Stimulated activated CD4-positive, alpha-beta T cell treated with anti-CD3 and anti-CD28 coated beads, TNF-alpha, amount 100 ng/mL, for 48 hours (primary cell): ENCODE measurements around the gene FCMR.
"Not testable (repeated sequence)": the region's sequence is repeated elsewhere in the genome, so short reads cannot be mapped to it uniquely, and the experiment has no call there.

Source experiments
- DNase-seq, 3 donors: peaks; one replicate each; pipeline ENCODE4 v3.0.0-alpha.2; 2020; ENCODE audit warnings: low read depth in 3 of 3

FCMR gene

GRCh38 chr1:206949641-206950040, 27.9 kb upstream of the FCMR start:
- DNase-seq: no peak

DNA sequence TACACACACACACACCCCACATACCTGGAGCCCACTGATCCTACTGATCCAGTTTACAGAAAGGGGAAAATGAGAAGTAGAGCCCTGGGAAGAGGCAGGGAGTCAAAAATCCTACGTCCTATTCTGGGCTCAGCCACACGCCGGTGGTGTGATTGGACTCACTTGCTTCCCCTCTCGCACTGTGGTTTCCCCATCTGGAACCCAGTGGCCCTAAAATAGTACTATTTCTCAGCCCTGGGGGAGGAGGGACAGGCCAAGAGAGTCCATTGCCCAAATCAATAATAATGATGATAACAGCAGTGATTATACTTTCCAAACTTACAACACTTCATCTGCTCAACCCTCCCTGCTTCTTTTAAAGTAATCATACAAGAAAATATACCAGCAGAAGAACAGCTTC, 27.5 kb upstream of the FCMR start:
- no peak for DNase-seq

GRCh38 chr1:206947255-206947654, 25.5 kb upstream of the FCMR start:
- no peak for DNase-seq

- DNase-seq: no peak
These were observed 24.5 kb upstream of the FCMR start, which contains the start of gene PIGR for GRCh38 chr1:206946261-206946660. PIGR (minus strand) TSS chr1:206946466; CDS start chr1:206940531, 5,935 bp downstream.

- no peak for DNase-seq
These were observed 24.0 kb upstream of the FCMR start for GRCh38 chr1:206945779-206946178.

DNA sequence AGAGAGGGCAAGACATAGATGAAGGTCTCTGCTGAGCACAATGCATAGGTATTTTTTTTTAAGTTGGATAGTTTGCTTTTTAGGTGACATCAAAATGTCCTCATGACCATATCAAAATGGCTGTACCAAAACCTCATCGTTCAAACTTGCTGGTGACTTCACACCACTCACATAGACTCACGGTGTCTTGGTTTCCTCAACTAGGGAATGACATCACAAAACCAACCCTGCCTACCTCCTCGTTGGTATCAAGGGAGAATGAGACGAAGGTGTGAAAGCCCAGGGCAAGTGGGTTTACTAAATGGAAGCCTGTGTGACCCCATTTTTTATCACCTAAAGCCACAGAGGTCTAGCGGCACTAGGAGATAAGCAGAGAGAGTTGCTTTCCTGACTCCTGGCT, 23.0 kb upstream of the FCMR start:
- DNase-seq: no peak

- no peak for DNase-seq
These were observed 20.2 kb upstream of the FCMR start for GRCh38 chr1:206941766-206942418.

- DNase-seq: no peak
These were observed 18.8 kb upstream of the FCMR start for GRCh38 chr1:206940588-206940936.

DNA sequence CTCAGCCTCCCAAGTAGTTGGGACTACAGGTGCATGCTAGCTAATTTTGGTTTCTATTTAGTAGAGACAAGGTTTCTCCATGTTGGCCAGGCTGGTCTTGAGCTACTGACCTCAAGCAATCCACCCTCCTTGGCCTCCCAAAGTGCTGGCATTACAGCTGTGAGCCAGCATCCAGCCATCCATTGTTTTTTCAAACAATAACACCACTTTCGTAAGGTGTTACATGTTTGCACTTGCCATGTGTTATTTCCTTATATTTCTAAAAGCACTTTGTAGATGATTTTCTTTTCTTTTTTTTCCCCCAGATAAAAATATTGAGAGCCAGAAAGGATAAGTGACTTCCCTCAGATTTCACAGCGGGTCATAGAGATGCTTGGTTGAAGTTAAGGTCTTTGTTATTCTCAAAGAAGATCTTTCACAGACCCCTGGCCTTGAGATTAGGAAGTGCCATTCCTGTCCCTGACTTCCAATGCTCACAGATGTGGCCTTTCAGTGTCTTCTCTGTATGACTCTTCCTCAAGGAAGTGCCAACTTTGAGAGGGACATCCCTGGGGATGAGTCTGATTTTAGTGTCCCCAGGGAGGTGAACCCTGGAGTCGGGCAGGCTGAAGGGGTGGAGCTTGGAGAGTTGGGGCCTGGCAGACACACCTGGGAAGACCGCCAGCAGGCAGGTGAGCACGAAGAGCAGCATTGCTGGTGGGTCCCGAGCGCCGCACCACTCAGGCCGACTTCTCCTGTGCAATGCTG, 18.3 kb upstream of the FCMR start:
- no peak for DNase-seq

- DNase-seq: no peak
These were observed 17.4 kb upstream of the FCMR start for GRCh38 chr1:206939131-206939530.

GRCh38 chr1:206937425-206937824, 15.7 kb upstream of the FCMR start:
- no peak for DNase-seq

DNA sequence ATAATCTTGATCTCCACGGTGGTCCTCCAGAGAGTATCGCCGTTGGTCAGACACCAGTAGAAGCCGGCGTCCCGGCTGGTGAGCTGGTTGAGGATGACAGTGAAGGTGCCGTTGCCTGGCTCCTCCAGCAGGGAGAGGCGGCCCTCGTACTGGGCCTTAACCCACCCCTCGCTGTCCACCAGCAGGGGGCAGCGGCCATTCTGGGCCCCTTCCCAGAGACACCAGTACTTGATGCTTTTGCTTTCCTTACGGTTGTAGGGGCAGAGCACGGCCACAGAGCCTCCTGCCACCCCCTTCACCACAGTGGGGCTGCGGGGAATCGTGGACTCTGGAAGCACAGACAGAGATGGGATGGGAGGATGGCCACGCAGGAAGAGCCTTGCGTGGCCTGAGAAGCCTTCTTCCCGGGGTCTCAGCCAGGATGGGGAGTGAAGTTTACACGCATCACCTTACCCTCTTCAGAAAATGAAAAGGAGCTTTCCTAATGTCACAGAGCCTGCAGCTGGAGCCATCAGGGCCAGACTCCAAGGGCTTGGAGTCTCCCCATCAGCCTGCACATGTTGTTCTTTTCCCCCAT, 13.8 kb upstream of the FCMR start:
- DNase-seq: peak in 2 of 3 donors; percentile 37 to 42

- DNase-seq: peak in 1 of 3 donors; percentile 79
These were observed 11.7 kb upstream of the FCMR start for GRCh38 chr1:206933333-206933945.

GRCh38 chr1:206932177-206932576, 10.4 kb upstream of the FCMR start:
- no peak for DNase-seq

DNA sequence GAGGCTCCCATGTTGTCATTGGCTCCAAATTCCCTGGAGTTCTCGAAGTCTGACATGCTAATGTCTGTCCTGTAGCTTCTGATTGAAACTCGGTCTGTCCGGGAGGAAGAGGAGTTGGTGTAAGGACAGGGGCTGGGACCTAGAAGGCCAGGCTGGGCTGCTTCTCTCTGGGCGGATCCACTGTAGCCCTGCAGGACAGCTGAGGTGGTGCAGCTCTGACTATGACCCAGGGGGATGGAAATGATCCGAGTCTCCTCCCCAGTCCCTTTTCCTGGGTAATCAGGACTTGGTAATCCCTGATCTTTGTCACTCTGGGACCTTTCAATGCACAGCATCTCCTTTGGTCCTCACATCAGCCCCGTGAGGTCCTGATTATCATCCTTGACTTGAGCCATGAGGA, 10.0 kb upstream of the FCMR start:
- no peak for DNase-seq

DNA sequence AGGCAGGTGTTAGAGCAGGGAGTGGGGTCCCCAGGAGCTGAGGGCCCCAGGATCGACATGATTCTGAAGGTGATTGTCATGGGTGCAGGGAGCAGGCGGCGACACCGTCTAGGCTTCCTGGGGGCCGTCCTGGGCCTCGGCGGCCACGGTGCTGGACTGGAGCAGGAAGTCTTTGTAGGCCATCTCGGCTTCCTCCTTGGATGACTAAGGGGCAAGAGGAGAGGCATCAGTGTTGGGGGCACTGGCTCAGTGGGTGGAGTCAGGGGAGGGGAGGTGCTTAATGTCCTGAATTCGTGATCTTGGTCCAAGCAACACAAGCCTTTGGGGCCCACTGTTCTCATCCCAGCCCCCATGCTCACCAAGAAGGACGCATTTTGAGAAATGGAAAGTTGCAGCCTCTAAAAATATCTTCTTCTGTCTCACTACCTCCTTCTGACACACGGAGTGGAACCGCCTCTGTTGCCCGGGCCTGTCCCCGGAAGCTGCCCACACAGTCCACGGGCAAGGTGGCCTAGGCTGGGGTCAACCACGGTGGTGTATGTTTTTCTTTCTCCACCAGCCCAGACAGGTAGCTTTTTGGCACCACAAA, 8.6 kb upstream of the FCMR start:
- no peak for DNase-seq

DNA sequence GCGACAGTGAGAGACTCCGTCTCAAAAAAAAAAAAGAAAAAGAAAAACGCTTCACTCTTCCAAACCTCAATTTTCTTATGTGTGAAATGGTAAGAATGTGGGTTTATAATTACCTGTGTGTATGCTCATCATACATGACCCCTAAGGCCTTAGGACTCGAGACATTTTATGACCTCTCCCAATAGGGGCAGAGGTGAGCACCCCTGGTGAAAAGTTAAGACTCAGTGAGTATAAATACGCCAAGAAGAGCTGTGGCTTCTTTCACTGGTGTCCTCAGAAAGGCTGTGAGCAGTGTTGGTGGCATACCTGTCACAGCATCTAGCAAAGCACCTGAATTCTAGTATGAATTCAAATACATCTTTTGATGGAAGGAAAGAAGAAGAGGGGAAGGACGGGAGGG, 7.8 kb upstream of the FCMR start:
- no peak for DNase-seq

DNA sequence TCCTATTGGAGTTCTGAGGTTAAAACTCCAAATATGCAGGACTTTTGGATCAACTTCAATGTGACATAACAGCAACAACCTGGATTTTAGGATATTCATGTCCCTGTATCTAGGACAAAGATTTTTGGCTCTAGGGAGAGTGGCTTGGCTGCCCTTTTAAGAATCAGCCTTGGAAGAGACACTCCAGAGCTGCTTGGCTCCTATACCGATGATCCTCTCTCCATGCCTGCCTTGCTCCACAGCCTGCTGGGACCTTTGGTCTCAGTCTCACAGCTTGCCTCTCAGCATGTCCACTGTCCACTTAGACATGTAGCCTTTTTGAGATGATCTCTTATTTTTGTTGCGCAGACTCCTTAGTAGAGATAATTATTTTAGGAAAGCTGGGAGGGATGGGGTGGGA, 4.5 kb upstream of the FCMR start:
- no peak for DNase-seq

DNA sequence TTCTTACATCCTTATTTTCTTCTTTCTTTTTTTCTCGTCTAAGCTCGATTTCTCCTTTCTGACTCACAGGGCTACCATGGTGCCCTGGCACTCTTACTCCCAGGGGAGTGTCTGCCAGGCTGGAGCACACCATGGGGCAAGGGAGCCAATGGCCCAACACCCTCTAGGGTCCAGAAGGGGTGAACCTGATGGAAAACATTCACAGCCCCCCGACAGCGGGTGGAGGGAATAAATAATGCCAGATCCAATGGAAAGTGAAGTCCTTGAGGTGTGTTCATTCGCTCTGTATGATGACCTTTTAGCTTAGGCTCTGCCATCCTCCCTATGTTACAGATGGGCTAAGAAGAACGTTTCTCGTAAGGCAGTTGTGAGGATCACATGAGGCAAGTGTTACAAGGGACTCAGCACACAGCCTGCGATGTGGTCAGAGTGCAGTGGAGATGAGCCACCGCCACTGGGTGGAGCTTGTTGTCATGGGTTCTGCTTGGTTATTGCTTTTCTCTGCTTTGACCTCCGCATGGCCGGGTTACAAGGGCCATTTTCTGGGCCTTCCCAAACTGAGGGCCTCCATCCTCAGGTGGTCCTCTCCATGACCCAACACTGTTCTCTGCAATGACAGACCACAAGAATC, 3.5 kb upstream of the FCMR start:
- no peak for DNase-seq

GRCh38 chr1:206924592-206925105, 2.9 kb upstream of the FCMR start:
- DNase-seq: no peak

DNA sequence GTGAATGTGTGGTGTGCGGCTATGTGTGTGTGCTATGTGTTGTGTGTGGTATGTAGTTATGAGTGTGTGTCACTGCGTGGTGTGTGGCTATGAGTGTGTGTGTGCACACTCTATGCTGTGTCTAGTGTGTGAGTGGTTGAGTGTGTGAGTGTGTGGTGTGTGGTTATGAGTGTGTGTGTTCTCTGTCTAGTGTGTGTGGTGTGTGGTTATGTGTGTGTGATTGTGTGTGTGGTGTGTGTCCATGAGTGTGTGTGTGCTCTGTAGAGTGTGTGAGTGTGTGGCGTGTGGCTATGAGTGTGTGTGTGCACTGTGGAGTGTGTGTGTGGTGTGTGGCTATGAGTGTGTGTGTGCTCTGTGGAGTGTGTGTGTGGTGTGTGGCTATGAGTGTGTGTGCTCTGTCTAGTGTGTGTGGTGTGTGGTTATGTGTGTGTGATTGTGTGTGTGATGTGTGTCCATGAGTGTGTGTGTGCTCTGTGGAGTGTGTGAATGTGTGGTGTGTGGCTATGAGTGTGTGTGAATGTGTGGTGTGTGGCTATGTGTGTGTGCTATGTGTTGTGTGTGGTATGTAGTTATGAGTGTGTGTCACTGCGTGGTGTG, 2.3 kb upstream of the FCMR start:
- not testable (repeated sequence) for DNase-seq
